ENCODE results near the gene VWA8.
"Not testable (repeated sequence)": the region's sequence is repeated elsewhere in the genome, so short reads cannot be mapped to it uniquely, and the experiment has no call there.

Gene VWA8

DNA sequence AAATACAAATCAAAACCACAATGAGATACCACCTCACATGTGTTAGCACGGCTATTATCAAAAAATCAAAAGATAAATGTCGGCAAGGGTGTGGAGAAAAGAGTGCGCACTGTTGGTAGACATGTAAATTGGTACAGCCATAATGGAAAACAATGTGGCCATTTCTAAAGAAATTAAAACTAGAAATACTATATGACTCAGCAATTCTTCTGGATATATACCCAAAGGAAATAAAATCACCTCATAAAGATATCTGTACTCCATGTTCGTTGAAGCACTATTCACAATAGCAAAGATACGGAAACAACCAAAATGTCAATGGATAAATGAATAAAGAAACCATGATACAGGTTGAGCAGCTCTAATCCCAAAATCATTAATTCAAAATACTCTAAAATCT, 30.8 kb downstream of the VWA8 start:
- peaks cover 3% of the 10 kb centered on the region for H3K9me3 Mint-ChIP-seq
- H3K4me1 Mint-ChIP-seq, result peaks cover 11% of the 10 kb centered on the region
- ATAC-seq (ENCODE audit: low read depth), result no peak
- H3K27ac Mint-ChIP-seq, result no peak overlapping the region
- H3K36me3 Mint-ChIP-seq, result peaks cover 34% of the 10 kb centered on the region
- H3K4me3 Mint-ChIP-seq, result no peak overlapping the region
- DNase-seq (ENCODE audit: low spot score in 2 of 2), result no peak
- H3K27me3 Mint-ChIP-seq, result no peaks in the 10 kb centered on the region

- Mint-ChIP-seq H3K36me3 (peaks cover 34% of the 10 kb centered on the region), H3K27me3 (no peaks in the 10 kb centered on the region), H3K4me1 (peaks cover 14% of the 10 kb centered on the region), H3K27ac (no peak overlapping the region), H3K4me3 (peak overlapping the region; percentile 2), H3K9me3 (peaks cover 9% of the 10 kb centered on the region)
- ATAC-seq (ENCODE audit: low read depth) (no peak), DNase-seq (ENCODE audit: low spot score in 2 of 2) (no peak)
These were observed 32.6 kb downstream of the VWA8 start for GRCh38 chr13:41928323-41928722.

DNA sequence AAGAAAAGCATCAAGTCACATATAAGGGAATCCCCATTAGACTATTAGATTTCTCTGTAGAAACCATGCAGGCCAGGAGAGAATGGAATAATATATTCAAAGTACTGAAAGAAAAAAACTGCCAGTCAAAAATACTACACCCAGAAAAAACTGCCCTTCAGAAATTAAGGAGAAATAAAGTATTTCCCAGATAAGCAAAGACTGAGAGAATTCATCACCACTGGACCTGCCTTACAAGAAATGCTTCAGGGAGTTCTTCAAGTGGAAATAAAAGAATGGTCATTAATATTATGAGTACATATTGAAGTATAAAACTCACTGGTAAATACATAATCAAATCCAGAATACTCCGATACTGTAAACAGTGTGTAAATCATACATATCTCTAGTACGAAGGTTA, 35.9 kb downstream of the VWA8 start:
- Mint-ChIP-seq H3K4me1 (peaks cover 15% of the 10 kb centered on the region), H3K27ac (no peak overlapping the region), H3K36me3 (peaks cover 42% of the 10 kb centered on the region), H3K9me3 (peaks cover 12% of the 10 kb centered on the region), H3K4me3 (no peak overlapping the region), H3K27me3 (no peaks in the 10 kb centered on the region)
- ATAC-seq (ENCODE audit: low read depth) (no peak), DNase-seq (ENCODE audit: low spot score in 2 of 2) (no peak)

DNA sequence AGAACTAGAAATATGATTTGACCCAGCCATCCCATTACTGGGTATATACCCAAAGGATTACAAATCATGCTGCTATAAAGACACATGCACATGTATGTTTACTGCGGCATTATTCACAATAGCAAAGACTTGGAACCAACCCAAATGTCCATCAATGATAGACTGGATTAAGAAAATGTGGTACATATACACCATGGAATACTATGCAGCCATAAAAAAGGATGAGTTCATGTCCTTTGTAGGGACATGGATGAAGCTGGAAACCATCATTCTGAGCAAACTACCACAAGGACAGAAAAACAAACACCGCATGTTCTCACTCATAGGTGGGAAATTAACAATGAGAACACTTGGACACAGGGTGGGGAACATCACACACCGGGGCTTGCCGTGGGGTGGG, 38.0 kb downstream of the VWA8 start:
- not testable (repeated sequence) for H3K27ac Mint-ChIP-seq; H3K27me3 Mint-ChIP-seq; ATAC-seq (ENCODE audit: low read depth); DNase-seq (ENCODE audit: low spot score in 2 of 2); H3K4me3 Mint-ChIP-seq
- Mint-ChIP-seq H3K36me3 (peaks cover 36% of the 10 kb centered on the region), H3K4me1 (peaks cover 22% of the 10 kb centered on the region), H3K9me3 (peaks cover 12% of the 10 kb centered on the region)

DNA sequence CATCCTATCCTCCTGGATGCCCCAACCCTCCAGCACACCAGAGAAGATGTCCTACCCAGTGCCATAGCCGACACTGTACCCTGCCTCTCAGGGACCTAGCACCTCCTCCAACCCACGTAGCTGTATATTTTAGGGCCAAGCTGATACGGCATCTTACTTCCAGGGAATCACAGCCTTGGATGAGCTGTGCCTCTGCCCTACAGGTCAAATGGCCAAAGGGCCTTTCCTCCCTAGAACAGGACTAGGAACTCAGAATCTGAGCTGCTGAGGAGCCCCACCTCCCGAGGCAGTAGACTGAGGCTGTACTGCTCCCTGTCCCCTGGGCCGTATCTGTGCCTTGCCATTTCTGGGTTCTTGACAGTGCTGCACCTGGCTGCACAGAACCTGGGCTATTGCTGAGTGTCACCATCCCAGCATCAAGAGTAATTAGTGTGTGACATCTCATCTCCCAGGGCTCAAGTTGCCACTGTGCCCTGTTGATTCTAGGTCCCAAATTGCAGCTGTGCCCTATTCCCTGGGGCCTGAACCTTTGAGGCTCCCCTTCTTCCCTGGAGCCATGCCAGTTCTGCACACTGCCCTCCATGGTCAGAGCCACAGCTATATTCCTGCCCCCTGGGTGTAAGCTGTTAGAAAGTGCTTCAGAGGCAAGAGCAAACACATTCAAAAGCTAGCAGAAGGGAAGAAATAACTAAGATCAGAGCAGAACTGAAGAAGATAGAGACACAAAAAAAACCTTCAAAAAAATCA, 41.0 kb downstream of the VWA8 start:
- Mint-ChIP-seq H3K27ac (no peak overlapping the region), H3K9me3 (peaks cover 8% of the 10 kb centered on the region), H3K27me3 (no peaks in the 10 kb centered on the region), H3K36me3 (peaks cover 23% of the 10 kb centered on the region), H3K4me1 (peaks cover 34% of the 10 kb centered on the region), H3K4me3 (no peak overlapping the region)
- DNase-seq (ENCODE audit: low spot score in 2 of 2), result no peak
- no peak for ATAC-seq (ENCODE audit: low read depth)

GRCh38 chr13:41919031-41919740, 41.7 kb downstream of the VWA8 start:
- no peak overlapping the region for H3K4me3 Mint-ChIP-seq
- peak overlapping the region; percentile 24 for H3K27ac Mint-ChIP-seq
- peaks cover 8% of the 10 kb centered on the region for H3K9me3 Mint-ChIP-seq
- H3K4me1 Mint-ChIP-seq, result peaks cover 34% of the 10 kb centered on the region
- DNase-seq (ENCODE audit: low spot score in 2 of 2) (no peak), ATAC-seq (ENCODE audit: low read depth) (no peak)
- H3K27me3 Mint-ChIP-seq, result no peaks in the 10 kb centered on the region
- peaks cover 18% of the 10 kb centered on the region for H3K36me3 Mint-ChIP-seq

- H3K36me3 Mint-ChIP-seq, result peaks cover 12% of the 10 kb centered on the region
- DNase-seq (ENCODE audit: low spot score in 2 of 2) (no peak), ATAC-seq (ENCODE audit: low read depth) (no peak)
- no peak overlapping the region for H3K27ac Mint-ChIP-seq
- peaks cover 3% of the 10 kb centered on the region for H3K9me3 Mint-ChIP-seq
- H3K4me1 Mint-ChIP-seq, result peaks cover 32% of the 10 kb centered on the region
- no peaks in the 10 kb centered on the region for H3K27me3 Mint-ChIP-seq
- no peak overlapping the region for H3K4me3 Mint-ChIP-seq
These were observed 43.3 kb downstream of the VWA8 start for GRCh38 chr13:41917641-41918040.

DNA sequence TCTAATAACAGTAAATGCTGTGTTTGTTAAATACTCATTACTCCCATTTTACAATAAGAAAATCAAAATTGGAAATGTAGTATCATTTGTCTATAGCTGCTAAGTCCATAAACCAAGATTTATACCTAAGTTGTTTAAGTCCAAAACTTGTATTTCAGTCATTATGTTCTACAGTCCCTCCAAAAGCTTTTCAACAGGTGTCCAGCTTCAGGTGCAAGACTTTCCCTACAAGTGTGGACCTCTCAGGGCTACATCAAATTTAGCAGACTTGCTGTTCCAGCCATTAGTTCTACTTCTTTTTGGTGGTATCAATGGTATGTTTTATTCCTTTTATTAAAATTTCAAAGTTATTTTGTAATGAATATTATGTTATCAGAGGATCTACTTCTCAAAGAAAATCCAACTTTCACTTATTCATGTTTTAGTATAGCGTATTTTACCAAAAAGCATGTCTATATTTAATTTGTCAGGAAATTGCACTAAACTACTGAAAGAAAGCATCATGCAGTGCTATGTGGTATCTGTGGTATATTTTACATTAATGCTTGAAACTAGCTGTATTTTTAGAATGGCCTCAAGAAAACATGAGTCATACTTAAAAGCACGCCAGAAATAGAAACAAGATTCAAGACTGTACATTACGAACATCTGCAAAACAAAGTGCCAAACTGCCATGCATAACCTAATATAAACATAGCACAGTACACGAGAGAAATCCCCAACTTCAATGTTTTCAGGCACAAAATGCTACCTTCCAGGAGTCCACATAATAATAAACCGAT, 44.5 kb downstream of the VWA8 start:
- Mint-ChIP-seq H3K36me3 (peaks cover 9% of the 10 kb centered on the region), H3K27ac (peak overlapping the region; percentile 81), H3K4me3 (no peak overlapping the region), H3K27me3 (no peaks in the 10 kb centered on the region), H3K4me1 (peaks cover 29% of the 10 kb centered on the region), H3K9me3 (peaks cover under 1% of the 10 kb centered on the region)
- DNase-seq (ENCODE audit: low spot score in 2 of 2) (no peak), ATAC-seq (ENCODE audit: low read depth) (peak; percentile 77)

DNA sequence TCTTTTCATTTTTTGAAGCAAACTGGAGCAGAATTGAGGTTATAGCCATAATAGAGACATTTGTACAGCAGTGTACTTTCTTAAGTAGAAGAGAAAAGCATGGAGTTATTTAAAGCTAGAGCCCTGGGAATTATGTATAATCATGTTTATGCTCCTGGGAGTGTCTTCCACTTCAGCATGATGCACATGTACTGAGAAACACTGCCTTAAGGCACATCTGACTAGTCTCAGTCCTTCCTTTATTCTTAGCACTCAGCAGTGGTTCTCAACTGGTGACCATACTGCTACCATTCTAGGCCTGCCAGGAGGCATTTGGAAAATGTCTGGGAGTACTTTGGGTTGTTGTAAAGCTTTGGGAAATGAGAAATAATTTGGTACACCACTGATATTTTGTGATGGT, 45.8 kb downstream of the VWA8 start:
- Mint-ChIP-seq H3K9me3 (no peaks in the 10 kb centered on the region), H3K27me3 (no peaks in the 10 kb centered on the region), H3K4me3 (no peak overlapping the region), H3K4me1 (peaks cover 26% of the 10 kb centered on the region), H3K27ac (peak overlapping the region; percentile 35), H3K36me3 (peaks cover 8% of the 10 kb centered on the region)
- ATAC-seq (ENCODE audit: low read depth) (no peak), DNase-seq (ENCODE audit: low spot score in 2 of 2) (no peak)

GRCh38 chr13:41914552-41914951, 46.4 kb downstream of the VWA8 start:
- Mint-ChIP-seq H3K36me3 (peaks cover 8% of the 10 kb centered on the region), H3K9me3 (no peaks in the 10 kb centered on the region), H3K4me1 (peaks cover 21% of the 10 kb centered on the region), H3K27ac (no peak overlapping the region), H3K27me3 (no peaks in the 10 kb centered on the region), H3K4me3 (no peak overlapping the region)
- ATAC-seq (ENCODE audit: low read depth) (no peak), DNase-seq (ENCODE audit: low spot score in 2 of 2) (no peak)

DNA sequence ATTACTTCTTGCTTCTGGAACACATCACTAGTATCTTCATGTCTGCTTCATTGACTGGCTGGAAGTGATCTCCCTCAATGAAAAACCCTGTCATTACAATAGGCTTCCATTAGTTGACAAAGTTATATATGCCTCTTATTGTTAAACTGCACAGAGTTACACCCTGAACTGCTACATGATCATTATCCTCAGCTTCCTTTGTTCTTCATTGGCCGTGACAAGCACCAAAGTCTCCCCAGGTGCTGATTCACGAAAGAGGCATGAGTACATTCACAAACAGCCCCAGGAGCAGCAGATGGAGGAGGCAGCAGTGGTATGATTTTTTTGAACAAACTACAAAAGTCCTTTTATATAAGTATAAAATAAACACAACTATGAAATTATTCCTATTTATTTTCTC, 51.4 kb downstream of the VWA8 start:
- DNase-seq (ENCODE audit: low spot score in 2 of 2) (no peak), ATAC-seq (ENCODE audit: low read depth) (no peak)
- H3K27ac Mint-ChIP-seq, result no peak overlapping the region
- H3K36me3 Mint-ChIP-seq, result peaks cover 20% of the 10 kb centered on the region
- peaks cover 2% of the 10 kb centered on the region for H3K4me1 Mint-ChIP-seq
- no peaks in the 10 kb centered on the region for H3K27me3 Mint-ChIP-seq
- no peaks in the 10 kb centered on the region for H3K9me3 Mint-ChIP-seq
- no peak overlapping the region for H3K4me3 Mint-ChIP-seq

DNA sequence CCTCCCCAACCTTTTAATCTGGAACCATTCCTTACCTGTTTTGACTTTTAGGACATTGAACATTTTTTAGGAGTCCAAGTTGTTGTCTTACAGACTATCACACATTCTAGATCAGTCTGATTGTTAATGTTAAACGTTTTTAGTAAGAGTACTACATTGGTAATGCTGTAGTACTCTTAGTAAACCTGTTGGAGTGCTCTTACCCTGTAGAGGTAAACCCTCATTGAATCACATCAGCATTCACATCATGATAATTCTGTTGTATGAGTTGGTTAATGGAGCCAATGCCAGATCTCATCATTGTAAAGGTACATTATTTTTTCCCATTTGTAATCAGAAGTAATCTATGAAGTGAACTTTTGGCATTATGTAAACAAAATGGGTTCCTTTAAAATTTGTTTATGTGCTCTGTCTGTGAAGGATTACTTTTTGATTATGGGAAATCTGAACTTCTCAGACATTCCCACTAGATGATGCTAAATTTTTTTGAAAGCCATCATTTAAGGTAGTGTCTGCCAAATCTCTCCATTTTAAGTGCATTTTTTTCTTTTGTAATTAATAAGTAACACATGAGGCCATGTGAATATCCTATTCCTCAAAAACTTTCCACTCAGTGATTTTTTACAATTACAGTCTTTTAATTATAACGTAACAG, 55.2 kb downstream of the VWA8 start:
- no peaks in the 10 kb centered on the region for H3K9me3 Mint-ChIP-seq
- ATAC-seq (ENCODE audit: low read depth), result peak; percentile 73

DNA sequence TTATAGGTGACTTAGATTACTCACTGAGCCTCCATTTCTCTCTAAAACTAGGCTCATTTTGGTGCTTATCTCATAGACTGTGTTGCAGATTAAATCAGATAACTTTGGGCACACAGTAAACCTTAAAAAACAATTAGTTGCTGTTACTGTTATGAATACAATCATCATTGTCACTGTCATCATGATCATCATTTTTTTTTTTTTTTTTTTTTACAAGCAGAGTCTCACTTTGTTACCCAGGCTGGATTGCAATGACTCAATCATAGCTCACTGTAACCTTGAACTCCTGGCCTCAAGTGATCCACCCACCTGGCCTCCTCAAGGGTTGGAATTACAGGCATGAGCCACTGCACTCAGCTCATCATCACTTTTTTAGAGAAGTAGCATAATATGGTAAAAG, 60.0 kb downstream of the VWA8 start:
- Mint-ChIP-seq H3K4me1 (peaks cover 2% of the 10 kb centered on the region), H3K27ac (no peak overlapping the region), H3K36me3 (peaks cover 13% of the 10 kb centered on the region), H3K4me3 (no peak overlapping the region), H3K9me3 (no peaks in the 10 kb centered on the region), H3K27me3 (no peaks in the 10 kb centered on the region)
- no peak for ATAC-seq (ENCODE audit: low read depth)
- no peak for DNase-seq (ENCODE audit: low spot score in 2 of 2)

More for the DNA sequence above, 55.2 kb downstream of the VWA8 start:
- Mint-ChIP-seq H3K27ac (peak overlapping the region; percentile 19), H3K36me3 (peaks cover 22% of the 10 kb centered on the region), H3K4me1 (peaks cover 2% of the 10 kb centered on the region), H3K27me3 (no peaks in the 10 kb centered on the region), H3K4me3 (no peak overlapping the region)
- DNase-seq (ENCODE audit: low spot score in 2 of 2), result no peak

DNA sequence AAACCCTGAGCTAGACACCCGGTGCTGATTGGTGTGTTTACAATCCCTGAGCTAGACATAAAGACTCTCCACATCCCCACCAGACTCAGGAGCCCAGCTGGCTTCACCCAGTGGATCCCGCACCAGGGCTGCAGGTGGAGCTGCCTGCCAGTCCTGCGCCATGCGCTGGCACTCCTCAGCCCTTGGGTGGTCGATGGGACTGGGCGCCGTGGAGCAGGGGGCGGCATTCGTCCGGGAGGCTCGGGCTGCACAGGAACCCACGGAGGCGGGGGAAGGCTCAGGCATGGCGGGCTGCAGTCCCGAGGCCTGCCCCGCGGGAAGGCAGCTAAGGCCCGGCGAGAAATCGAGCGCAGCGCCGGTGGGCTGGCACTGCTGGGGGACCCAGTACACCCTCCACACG, 62.5 kb downstream of the VWA8 start:
- H3K4me1 Mint-ChIP-seq; ATAC-seq (ENCODE audit: low read depth); H3K27me3 Mint-ChIP-seq; H3K27ac Mint-ChIP-seq; H3K4me3 Mint-ChIP-seq; DNase-seq (ENCODE audit: low spot score in 2 of 2); H3K36me3 Mint-ChIP-seq; H3K9me3 Mint-ChIP-seq: not testable (repeated sequence)

Measured in memory B cell (primary cell).